HG03066 (cell line): ENCODE results near the gene TMEM164.
"Not testable (repeated sequence)": the region's sequence is repeated elsewhere in the genome, so short reads cannot be mapped to it uniquely, and the experiment has no call there.

ENCODE experiments used
- ATAC-seq: cut with Tn5 transposase; IDR thresholded peaks from one replicate; pipeline ENCODE4 v1.9.1; 2021; ENCODE audit warnings: low read depth; ENCODE audit not compliant: unreplicated experiment

Gene TMEM164

DNA sequence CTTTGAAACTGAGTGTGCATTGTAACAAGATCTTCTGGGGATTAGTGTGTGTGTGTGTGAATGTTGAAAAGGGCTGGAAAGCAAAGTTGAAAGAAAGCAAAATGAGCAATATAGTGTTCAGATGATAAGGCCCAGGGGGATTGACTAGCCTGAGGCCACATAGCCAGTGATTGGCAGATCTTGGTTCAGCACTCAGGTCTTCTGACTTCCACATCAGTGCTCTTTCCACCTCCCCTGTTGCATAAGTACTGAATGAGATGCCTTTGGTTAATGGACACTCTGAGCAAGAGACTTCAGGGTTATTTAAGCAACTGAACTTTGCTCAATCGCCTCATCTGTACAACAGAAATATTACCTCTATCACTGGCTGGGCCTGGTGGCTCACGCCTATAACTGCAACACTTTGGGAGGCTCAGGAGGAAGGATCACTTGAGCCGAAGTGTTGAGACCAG is 120.4 kb downstream of the TMEM164 start:
- no peak for ATAC-seq

GRCh38 chrX:110125446-110126162 is 122.7 kb downstream of the TMEM164 start:
- no peak for ATAC-seq

- no peak for ATAC-seq
Measured at GRCh38 chrX:110131031-110131430, 128.1 kb downstream of the TMEM164 start.

DNA sequence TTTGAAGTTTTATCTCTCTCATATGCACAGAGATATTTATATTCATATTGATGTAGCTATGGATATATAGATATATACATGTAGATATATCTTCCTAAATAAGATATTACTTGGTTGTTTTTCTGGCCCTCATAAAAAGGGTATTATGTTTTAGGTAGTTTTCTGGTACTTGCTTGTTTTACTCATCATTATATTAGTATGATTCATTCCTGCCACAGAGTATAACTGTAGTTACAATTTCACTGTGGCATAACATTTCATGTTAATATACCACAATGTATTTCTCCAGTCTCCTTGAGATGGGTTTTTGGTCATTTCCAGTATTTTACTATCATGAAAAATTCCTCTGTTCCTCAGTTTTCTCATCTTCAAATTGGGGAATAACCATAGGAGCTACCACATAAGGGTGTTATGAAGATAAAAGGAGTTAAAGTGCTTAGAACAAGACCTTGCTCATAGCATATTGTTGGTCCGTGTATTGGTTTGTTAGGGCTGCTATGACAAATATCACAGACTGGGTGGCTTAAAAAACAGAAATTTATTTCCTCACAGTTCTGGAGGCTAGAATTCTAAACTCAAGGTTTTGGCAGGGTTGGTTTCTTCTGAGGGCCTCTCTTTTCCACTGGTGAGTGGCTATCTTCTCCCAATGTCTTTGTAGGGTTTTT is 129.7 kb downstream of the TMEM164 start:
- ATAC-seq: no peak

GRCh38 chrX:110133735-110134370 is 130.9 kb downstream of the TMEM164 start:
- ATAC-seq: no peak

DNA sequence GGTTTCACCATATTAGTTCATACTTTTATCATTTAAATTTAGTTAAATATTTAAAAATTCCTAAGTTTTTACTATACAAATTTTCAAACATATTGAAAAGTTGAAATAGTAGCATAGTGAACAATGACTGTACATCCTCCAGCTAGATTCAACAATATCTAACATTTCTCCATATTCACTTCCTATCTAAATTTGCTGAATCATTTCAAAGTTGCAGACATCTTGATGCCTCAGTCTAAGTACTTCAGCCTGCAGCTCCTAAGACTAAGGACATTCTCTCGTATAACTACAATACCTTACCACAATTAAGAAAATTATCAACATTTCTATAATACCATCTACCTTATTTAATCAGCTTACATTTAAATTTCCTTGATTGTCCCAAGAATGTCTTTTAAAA is 132.7 kb downstream of the TMEM164 start:
- no peak for ATAC-seq

- no peak for ATAC-seq
Measured at GRCh38 chrX:110136136-110136535, 133.2 kb downstream of the TMEM164 start.

DNA sequence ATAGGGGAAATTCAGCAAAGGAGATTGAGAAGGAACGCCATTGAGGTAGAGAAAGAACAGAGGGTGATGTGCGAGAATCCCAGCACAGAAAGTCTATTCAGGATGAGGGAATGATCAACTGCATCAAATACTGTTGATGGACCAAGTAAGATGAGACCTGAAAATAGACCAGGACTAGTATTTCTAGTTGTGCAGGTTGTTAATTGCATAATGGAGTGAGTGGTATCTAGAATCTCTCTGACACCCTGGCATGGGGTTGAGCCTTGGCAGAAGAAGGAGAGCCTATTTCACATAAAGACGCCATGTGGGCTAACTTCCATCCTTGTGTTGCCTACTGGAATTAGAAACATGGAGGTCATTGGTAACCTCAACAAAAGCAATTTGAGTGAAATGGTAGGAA is 135.6 kb downstream of the TMEM164 start:
- no peak for ATAC-seq

DNA sequence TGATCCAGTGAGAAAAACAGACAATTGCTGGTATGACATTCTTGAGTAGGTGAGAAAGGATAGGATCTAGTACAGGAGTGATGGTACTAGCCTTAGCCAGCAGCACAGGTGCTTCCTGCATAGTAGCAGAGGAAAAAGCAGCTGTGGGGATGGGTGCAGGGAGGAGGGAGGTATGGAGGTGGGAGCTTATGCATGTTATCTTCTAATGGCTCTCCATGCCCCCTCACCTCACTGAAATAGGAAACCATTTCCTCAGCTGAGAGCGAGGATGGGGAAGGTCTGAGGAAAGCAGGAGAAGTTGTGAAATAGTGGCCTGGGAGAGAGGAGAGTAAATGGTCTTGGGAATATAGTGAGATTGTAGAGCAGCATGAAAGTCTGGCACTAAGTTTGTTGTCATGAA is 136.3 kb downstream of the TMEM164 start:
- ATAC-seq: no peak

- ATAC-seq: no peak
Measured at GRCh38 chrX:110142096-110142495, 139.2 kb downstream of the TMEM164 start.

GRCh38 chrX:110143454-110144210 is 140.7 kb downstream of the TMEM164 start:
- no peak for ATAC-seq

DNA sequence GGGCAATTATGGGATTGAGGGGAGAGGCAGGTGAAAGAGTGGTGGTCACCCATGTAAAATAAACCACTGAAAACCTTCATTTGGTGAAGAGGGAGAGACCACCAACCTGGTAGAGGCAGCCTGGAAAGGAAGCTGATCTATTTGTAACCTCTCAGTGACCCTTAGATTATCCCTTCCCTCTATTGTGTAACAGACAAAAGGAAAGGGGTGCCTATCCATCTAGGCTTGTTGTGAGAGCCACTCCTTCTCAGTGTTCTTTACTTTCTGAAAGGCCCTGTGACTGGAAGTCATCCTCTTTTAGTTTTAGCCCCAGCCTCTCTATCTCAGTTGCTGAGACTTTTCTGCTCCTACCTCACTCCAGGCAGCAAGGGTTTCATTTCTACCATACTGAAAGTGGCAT is 142.4 kb downstream of the TMEM164 start:
- no peak for ATAC-seq

- ATAC-seq: no peak
Measured at GRCh38 chrX:110145854-110146253, 142.9 kb downstream of the TMEM164 start.

GRCh38 chrX:110146521-110146920 is 143.6 kb downstream of the TMEM164 start:
- ATAC-seq: no peak

- no peak for ATAC-seq
Measured at GRCh38 chrX:110153244-110153643, 150.3 kb downstream of the TMEM164 start.

GRCh38 chrX:110153896-110154295 is 151.0 kb downstream of the TMEM164 start:
- ATAC-seq: no peak

GRCh38 chrX:110154328-110154727 is 151.4 kb downstream of the TMEM164 start:
- ATAC-seq: not testable (repeated sequence)

- ATAC-seq: no peak
Measured at GRCh38 chrX:110155759-110156158, 152.8 kb downstream of the TMEM164 start.

DNA sequence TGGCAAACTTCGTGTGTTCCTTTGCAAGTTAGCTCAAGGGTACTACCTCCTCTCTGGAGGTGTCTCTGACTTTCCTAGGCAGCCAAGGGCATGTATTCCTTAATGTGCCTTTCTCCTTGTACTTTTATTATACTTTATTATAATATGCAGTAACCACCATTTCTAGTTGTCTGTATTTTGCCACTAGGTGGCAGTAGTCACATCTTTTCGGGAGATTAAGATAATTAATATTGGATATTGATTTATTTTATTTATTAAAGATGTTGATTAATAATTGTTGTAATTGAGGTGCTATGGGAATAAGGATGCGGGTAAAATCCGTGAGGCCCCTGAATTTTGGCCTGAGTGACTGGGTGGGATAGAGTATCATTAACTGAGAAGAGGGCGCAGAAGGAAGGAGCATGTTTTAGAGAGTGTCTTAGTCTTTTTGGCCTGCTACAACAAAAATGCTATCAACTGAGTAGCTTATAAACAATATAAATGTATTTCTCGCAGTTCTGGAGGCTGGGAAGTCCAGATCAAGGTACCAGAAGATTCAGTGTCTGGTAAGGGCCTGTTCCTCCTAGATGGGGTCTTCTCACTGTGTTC is 153.3 kb downstream of the TMEM164 start:
- no peak for ATAC-seq

GRCh38 chrX:110157444-110157843 is 154.5 kb downstream of the TMEM164 start:
- ATAC-seq: no peak

- no peak for ATAC-seq
Measured at GRCh38 chrX:110159235-110159634, 156.3 kb downstream of the TMEM164 start.
